ENCODE measurements around the gene PTPDC1. TPM values are rescaled to one million over a fixed set of nuclear protein-coding genes. Genes with fewer than 3 reads are reported as not detected.
A peak's percentile ranks its signal among the peaks of the same experiment; 100 is the strongest.

The PTPDC1 gene
- total RNA-seq, 1 experiment from 2014 or later = 10.6 TPM

- in situ Hi-C loops (cut with HindIII; ENCODE audit: low pct_unique_long_range_greater_than_20kb, low sequenced_read_pairs) = no loop called here
- DNase-seq (ENCODE audit: low read depth, low spot score) = no peak
These were observed 72.2 kb downstream of the PTPDC1 start for GRCh38 chr9:94156348-94157049.

DNA sequence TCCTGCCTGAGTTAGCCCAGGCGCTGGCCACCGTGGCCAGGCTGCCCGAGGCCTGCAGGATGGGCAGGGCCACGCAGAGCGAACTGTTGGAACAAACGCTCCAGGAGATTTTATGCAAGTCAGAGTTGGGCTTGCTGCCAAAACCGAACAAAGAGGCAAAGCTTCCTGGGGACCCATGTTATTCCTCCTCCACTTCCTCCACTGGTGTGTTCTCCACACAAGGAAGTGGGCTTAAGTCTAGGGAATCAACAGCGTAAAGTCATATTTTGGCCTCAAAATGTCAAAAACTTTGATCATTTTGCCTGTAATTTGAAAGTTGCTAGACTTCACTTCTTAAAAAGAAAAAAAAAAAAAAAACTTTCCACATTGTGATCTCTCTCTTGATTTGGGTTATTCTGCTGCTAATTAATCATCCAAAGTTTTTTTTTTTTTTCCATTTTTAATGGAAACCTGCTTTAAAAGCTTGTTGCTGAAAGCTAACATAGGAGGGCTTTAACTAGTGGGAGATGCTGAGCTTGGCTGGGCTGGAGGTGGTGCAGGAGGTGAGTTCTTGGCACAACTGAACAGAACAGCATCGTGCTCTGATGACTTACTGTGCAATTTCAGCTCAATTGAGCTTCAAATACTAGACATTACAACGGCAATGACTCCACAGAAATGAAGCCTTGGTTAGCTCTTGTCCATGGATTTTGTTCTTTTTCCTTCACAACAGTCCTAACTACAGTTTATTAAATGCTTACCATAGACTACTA, 73.0 kb downstream of the PTPDC1 start:
- in situ Hi-C loops (cut with HindIII; ENCODE audit: low pct_unique_long_range_greater_than_20kb, low sequenced_read_pairs) = no loop called here
- peak; percentile 81 for DNase-seq (ENCODE audit: low read depth, low spot score)

Other genes with a start within 250 kb of the PTPDC1 start
- 0.71 and 1.7 TPM in 2 replicates for gene BARX1, start 129.1 kb upstream of the PTPDC1 start, total RNA-seq (2014; rRNA removed; shearing (Covaris generic))
- gene ZNF169, start 174.8 kb downstream of the PTPDC1 start, total RNA-seq (2014; rRNA removed; shearing (Covaris generic)) = 3.5 and 6.3 TPM in 2 replicates
- not detected in 2 replicates for gene NUTM2F, start 244.2 kb downstream of the PTPDC1 start, total RNA-seq (2014; rRNA removed; shearing (Covaris generic))